Psoas muscle (tissue), 8 donors: ENCODE results near the gene PSMB7. TPM values are rescaled to one million over a fixed set of nuclear protein-coding genes. Genes with fewer than 3 reads are reported as not detected.

ENCODE experiments used
- ATAC-seq, 4 donors: fragments of 200-7000 bp; cut with Tn5 transposase; one replicate each; pipeline ENCODE4 v1.9.1; 2020; ENCODE audit warnings: moderate library complexity in 3 of 4, mild to moderate bottlenecking in 2 of 4
- DNase-seq, 2 donors: peaks; one replicate each; pipeline ENCODE4 v3.0.0-alpha.2; 2020
- H3K27ac ChIP-seq: fragments of 200-600 bp; one replicate; pipeline ENCODE4 v1.8.0; 2022
- H3K27me3 ChIP-seq, 3 donors: fragments of 200-600 bp in 1 of 3; one replicate each; pipeline versions ENCODE4 v1.6.1 to v1.8.0; 2013 to 2022; ENCODE audit warnings: low read length in 2 of 3, mild to moderate bottlenecking in 2 of 3, moderate library complexity in 1 of 3; ENCODE audit not compliant: insufficient read depth in 3 of 3
- H3K36me3 ChIP-seq, 2 donors: fragments of 200-600 bp in 1 of 2; one replicate each; pipeline versions ENCODE4 v1.6.1 to v1.8.0; 2013 to 2022; ENCODE audit warnings: low read depth in 1 of 2, mild to moderate bottlenecking in 1 of 2, moderate library complexity in 1 of 2; ENCODE audit not compliant: insufficient read depth in 1 of 2
- H3K4me1 ChIP-seq: fragments of 200-600 bp; one replicate; pipeline ENCODE4 v1.8.0; 2022
- H3K4me3 ChIP-seq: fragments of 200-600 bp; one replicate; pipeline ENCODE4 v1.8.0; 2022; ENCODE audit warnings: mild to moderate bottlenecking
- H3K9me3 ChIP-seq: fragments of 200-600 bp; one replicate; pipeline ENCODE4 v1.8.0; 2022
- WGBS, 3 donors: extraction: QIAGEN DNeasy Blood & Tissue Kit; methylation state at CpG; one replicate each; pipeline versions ENCODE4 v1.1.6 to v1.1.7; 2013; 5-methylcytosine and 5-hydroxymethylcytosine counted together
- intact Hi-C, 2 donors: fragments of 100-400 bp; cut with DNase I; formaldehyde crosslinking; loops; one replicate each; pipeline versions ENCODE4 v1.11.0 to v1.14.2; 2022
- polyA plus RNA-seq, 3 donors: library from polyadenylated mRNA; stranded (reverse); fragments of 200-250 nt; gene quantifications; one replicate each; pipeline ENCODE4 v1.2.3, GENCODE V29; 2013
- total RNA-seq, 4 donors: library from RNA; stranded (reverse); fragmentation: NEBNext Ultra II Directional in 2 of 4; extraction: Animal tissue kit (Norgen Biotek cat#: 25700) in 2 of 4; gene quantifications; one replicate each; pipeline versions ENCODE4 v1.2.1 to v1.2.4, GENCODE V29; 2021 to 2023
- TF ChIP-seq, protein P1 (sequence below): fragments of 200-600 bp; IDR thresholded peaks from one replicate; pipeline ENCODE4 v1.8.0; 2022; ENCODE audit warnings: antibody characterized with exemption
- donor health status: healthy with polysubstance abuse.
- donor health status: DM: no; HTN: no; CAD: no; lungs with moderate emphysema.
- donor health status: Bipolar disorder and iron deficiency.
- donor health status: healthy.
- donor health status: DM: yes; HTN: yes; CAD: no.
- donor health status: DM: no; HTN: no; CAD: no.
- donor health status: DM: no; HTN: no; CAD: no.
- donor health status: DM: yes; HTN: yes; CAD: no.

PSMB7 gene
- total and polyA plus RNA-seq, 7 donors = 144 to 421 (median 189) TPM

DNA sequence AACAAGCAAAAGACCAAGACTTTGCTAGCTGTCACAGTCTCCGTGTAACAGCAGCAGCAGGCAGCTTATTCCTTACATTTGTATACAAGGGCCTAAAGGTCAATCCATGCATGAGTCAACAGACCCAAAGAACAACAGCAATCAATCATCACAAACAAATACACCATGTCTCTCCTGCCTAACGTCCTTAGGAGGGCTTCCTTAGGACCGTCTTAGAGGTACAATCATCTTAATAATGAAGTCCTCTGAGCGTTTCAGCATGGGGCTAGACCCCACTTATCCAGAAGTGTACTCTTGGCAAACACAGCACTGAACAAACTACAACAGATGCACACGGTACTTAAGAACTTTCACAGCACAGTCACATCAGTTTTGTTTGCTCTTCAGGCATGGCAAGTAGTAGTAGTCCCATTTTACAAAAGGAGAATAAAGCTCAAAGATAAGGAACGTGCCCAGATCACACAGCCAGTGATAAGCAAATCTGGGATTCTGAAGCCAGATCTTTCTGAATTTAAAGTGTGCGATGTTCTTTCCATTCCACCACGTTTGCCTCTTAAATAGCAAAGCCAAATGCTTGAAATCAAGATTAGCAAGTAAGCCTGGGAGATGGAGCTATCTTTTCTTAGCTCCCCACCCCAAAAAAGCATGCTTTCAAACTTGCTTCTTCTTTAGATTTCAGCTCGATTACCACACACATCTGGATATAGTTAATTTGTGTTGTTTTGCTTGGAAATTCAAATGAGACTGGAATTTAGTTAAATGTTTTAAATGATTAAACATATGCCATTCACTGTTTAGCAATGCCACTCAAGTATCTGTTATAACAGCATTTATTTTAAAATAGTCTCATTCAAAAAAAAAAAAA lies 24.2 kb downstream of the PSMB7 start:
- intact Hi-C loops = loop anchor here in 1 of 2 donors (10.0 kb wide), 1 partner anchor 266 kb away; no protein-coding TSS in a partner anchor
- peaks cover 0 to 9% of the 10 kb centered on the region in 2 donors for H3K36me3 ChIP-seq
- TF ChIP-seq, protein P1, sequence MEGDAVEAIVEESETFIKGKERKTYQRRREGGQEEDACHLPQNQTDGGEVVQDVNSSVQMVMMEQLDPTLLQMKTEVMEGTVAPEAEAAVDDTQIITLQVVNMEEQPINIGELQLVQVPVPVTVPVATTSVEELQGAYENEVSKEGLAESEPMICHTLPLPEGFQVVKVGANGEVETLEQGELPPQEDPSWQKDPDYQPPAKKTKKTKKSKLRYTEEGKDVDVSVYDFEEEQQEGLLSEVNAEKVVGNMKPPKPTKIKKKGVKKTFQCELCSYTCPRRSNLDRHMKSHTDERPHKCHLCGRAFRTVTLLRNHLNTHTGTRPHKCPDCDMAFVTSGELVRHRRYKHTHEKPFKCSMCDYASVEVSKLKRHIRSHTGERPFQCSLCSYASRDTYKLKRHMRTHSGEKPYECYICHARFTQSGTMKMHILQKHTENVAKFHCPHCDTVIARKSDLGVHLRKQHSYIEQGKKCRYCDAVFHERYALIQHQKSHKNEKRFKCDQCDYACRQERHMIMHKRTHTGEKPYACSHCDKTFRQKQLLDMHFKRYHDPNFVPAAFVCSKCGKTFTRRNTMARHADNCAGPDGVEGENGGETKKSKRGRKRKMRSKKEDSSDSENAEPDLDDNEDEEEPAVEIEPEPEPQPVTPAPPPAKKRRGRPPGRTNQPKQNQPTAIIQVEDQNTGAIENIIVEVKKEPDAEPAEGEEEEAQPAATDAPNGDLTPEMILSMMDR = no peak
- ATAC-seq (peak in 3 of 4 donors; percentile 34 to 69 (median 56)), DNase-seq (no peak)
- peaks cover 64% of the 10 kb centered on the region for H3K4me1 ChIP-seq
- whole genome bisulfite sequencing, 3 donors = 42 to 55% (median 45%) methylated on average over 9 of the region's 9 CpGs
- no peak overlapping the region for H3K4me3 ChIP-seq
- H3K9me3 ChIP-seq = no peaks in the 10 kb centered on the region
- H3K27ac ChIP-seq = no peak overlapping the region
- H3K27me3 ChIP-seq = no peaks in the 10 kb centered on the region

GRCh38 chr9:124389146-124389939 lies 25.9 kb downstream of the PSMB7 start:
- 70 to 82% (median 77%) methylated on average over 7 of the region's 7 CpGs for WGBS, 3 donors
- Histone ChIP-seq H3K27me3 (no peaks in the 10 kb centered on the region), H3K27ac (no peak overlapping the region), H3K4me1 (peaks cover 59% of the 10 kb centered on the region), H3K9me3 (no peaks in the 10 kb centered on the region), H3K36me3 (peaks cover 0 to 10% of the 10 kb centered on the region in 2 donors), H3K4me3 (no peak overlapping the region)
- ATAC-seq (no peak), DNase-seq (no peak)
- TF ChIP-seq, protein P1 = no peak
- intact Hi-C loops = no loop called here

DNA sequence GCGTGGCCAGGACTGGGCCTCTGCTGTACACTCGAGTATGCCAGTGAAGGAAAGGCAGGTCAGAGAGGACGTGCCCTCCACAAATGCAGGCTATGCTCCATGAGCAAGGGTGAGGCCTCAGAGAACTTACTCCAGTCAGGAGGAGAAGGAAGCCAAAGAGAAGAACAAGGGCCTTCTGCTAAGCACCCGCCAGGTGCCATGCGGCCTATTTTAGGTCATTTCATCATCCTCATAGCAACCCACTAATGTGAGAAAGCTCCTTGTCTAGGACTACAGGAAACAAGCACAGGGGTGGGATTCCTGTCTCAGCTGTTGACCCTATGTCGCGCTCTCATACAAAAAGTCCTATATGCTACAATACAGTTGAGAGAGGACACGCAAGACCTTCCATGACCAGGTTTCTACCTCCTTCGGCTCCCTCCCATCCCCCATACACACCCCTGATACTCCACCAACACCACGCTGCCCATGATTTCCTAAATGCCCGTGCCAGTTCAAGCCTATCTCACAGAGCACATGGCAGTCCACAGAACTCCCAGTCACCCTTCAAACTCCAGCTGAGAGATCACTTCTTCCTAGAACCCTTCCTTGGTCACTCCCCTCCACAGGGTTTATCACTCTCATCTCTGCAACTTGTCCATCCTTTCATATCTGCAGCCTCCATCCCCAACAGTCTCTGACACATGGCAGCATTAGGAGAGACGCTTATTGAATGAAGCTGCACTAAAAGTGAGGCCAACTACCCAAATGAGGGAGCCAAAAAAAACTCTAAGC lies 26.8 kb downstream of the PSMB7 start:
- Histone ChIP-seq H3K27me3 (no peaks in the 10 kb centered on the region), H3K4me3 (no peak overlapping the region), H3K9me3 (no peaks in the 10 kb centered on the region), H3K4me1 (peaks cover 51% of the 10 kb centered on the region), H3K36me3 (peaks cover 4 to 11% of the 10 kb centered on the region in 2 donors), H3K27ac (peak overlapping the region; percentile 59)
- no peak for DNase-seq
- peak; percentile 41 to 61 (median 52) for ATAC-seq
- intact Hi-C loops = no loop called here
- 67 to 88% (median 74%) methylated on average over 12 of the region's 12 CpGs for WGBS, 3 donors
- TF ChIP-seq, protein P1 = no peak

GRCh38 chr9:124386201-124386600 lies 29.0 kb downstream of the PSMB7 start:
- Histone ChIP-seq H3K36me3 (peaks cover 5 to 24% of the 10 kb centered on the region in 2 donors), H3K4me3 (no peak overlapping the region), H3K4me1 (peaks cover 28% of the 10 kb centered on the region), H3K27ac (no peak overlapping the region), H3K9me3 (no peaks in the 10 kb centered on the region), H3K27me3 (no peaks in the 10 kb centered on the region)
- intact Hi-C loops = no loop called here
- TF ChIP-seq, protein P1 = no peak
- ATAC-seq (no peak), DNase-seq (no peak)
- 72 to 92% (median 77%) methylated on average over 3 of the region's 3 CpGs for whole genome bisulfite sequencing, 3 donors
